Bone marrow (tissue), 2 donors: ENCODE measurements around the gene ATXN7L3.

Source experiments
- DNase-seq, 2 donors: peaks; one replicate each; lab custom pipeline; 2025; lab: John Stamatoyannopoulos, UW

The ATXN7L3 gene

GRCh38 chr17:44200478-44201155 lies 933 bp upstream of the ATXN7L3 start:
- DNase-seq, result no peak

- peak in 1 of 2 donors; percentile 77 for DNase-seq
Measured at GRCh38 chr17:44198721-44199552, 747 bp downstream of the ATXN7L3 start.

- peak in 1 of 2 donors; percentile 91 for DNase-seq
Measured at GRCh38 chr17:44197980-44198720, 1.5 kb downstream of the ATXN7L3 start.

- no peak for DNase-seq
Measured at GRCh38 chr17:44197107-44197506, 2.6 kb downstream of the ATXN7L3 start.

GRCh38 chr17:44193326-44194084 lies 6.2 kb downstream of the ATXN7L3 start:
- no peak for DNase-seq

GRCh38 chr17:44192750-44193149 lies 6.9 kb downstream of the ATXN7L3 start:
- DNase-seq, result no peak

GRCh38 chr17:44191941-44192496 lies 7.7 kb downstream of the ATXN7L3 start:
- no peak for DNase-seq

GRCh38 chr17:44191369-44191768 lies 8.3 kb downstream of the ATXN7L3 start:
- DNase-seq, result no peak

GRCh38 chr17:44190481-44190880 lies 9.2 kb downstream of the ATXN7L3 start:
- no peak for DNase-seq

GRCh38 chr17:44188576-44189403 lies 10.9 kb downstream of the ATXN7L3 start:
- no peak for DNase-seq

- no peak for DNase-seq
Measured at GRCh38 chr17:44187131-44187899, 12.4 kb downstream of the ATXN7L3 start.

GRCh38 chr17:44186307-44187130 lies 13.2 kb downstream of the ATXN7L3 start, which contains the start of gene TMUB2:
TMUB2 (plus strand) TSS chr17:44186972; CDS start chr17:44187709, 737 bp downstream.
- DNase-seq, result peak; percentile 100

- no peak for DNase-seq
Measured at GRCh38 chr17:44184212-44184810, 15.4 kb downstream of the ATXN7L3 start.

GRCh38 chr17:44183024-44183423 lies 16.7 kb downstream of the ATXN7L3 start:
- no peak for DNase-seq

- DNase-seq, result no peak
Measured at GRCh38 chr17:44178133-44178532, 21.6 kb downstream of the ATXN7L3 start.

- DNase-seq, result no peak
Measured at GRCh38 chr17:44177640-44178039, 22.0 kb downstream of the ATXN7L3 start.

- DNase-seq, result no peak
Measured at GRCh38 chr17:44176671-44177501, 22.8 kb downstream of the ATXN7L3 start.

GRCh38 chr17:44176257-44176656 lies 23.4 kb downstream of the ATXN7L3 start:
- no peak for DNase-seq
